B cell (primary cell): ENCODE results near the gene ZC3H18.

Experiments used
- CTCF ChIP-seq: fragments of 200-600 bp; IDR thresholded peaks from one replicate; pipeline ENCODE4 v1.8.0; 2022; ENCODE audit warnings: antibody characterized with exemption, mild to moderate bottlenecking
- EZH2 ChIP-seq: IDR thresholded peaks from 2 replicates; pipeline ENCODE4 v1.6.1; 2012; ENCODE audit warnings: borderline replicate concordance, low read depth, mild to moderate bottlenecking, moderate library complexity, low read length; ENCODE audit not compliant: insufficient read depth, poor library complexity, severe bottlenecking

- TF ChIP-seq CTCF = no peak
- no peak for TF ChIP-seq EZH2
Measured at GRCh38 chr16:88597856-88598491, 27.8 kb downstream of the ZC3H18 start.
